GM19043 (cell line): ENCODE results near the gene FBLL1.
A peak's percentile ranks its signal among the peaks of the same experiment; 100 is the strongest.
"Not testable (repeated sequence)": the region's sequence is repeated elsewhere in the genome, so short reads cannot be mapped to it uniquely, and the experiment has no call there.

Experiments used
- ATAC-seq: cut with Tn5 transposase; IDR thresholded peaks from one replicate; pipeline ENCODE4 v1.9.1; 2021; ENCODE audit warnings: low read depth; ENCODE audit not compliant: unreplicated experiment

Gene FBLL1

GRCh38 chr5:168550656-168551055 is 21.6 kb downstream of the FBLL1 start:
- no peak for ATAC-seq

GRCh38 chr5:168552146-168552545 is 23.0 kb downstream of the FBLL1 start:
- no peak for ATAC-seq

- no peak for ATAC-seq
These were observed 24.4 kb downstream of the FBLL1 start for GRCh38 chr5:168553377-168554130.

GRCh38 chr5:168557389-168557788 is 28.3 kb downstream of the FBLL1 start:
- no peak for ATAC-seq

GRCh38 chr5:168562279-168562678 is 33.2 kb downstream of the FBLL1 start:
- ATAC-seq = no peak

- ATAC-seq = no peak
These were observed 34.9 kb downstream of the FBLL1 start for GRCh38 chr5:168563959-168564358.

GRCh38 chr5:168568738-168569137 is 39.6 kb downstream of the FBLL1 start:
- no peak for ATAC-seq

GRCh38 chr5:168570490-168571328 is 41.6 kb downstream of the FBLL1 start:
- ATAC-seq = no peak

GRCh38 chr5:168573663-168574062 is 44.6 kb downstream of the FBLL1 start:
- not testable (repeated sequence) for ATAC-seq

- ATAC-seq = not testable (repeated sequence)
These were observed 45.1 kb downstream of the FBLL1 start for GRCh38 chr5:168574156-168574555.

GRCh38 chr5:168575391-168576372 is 46.6 kb downstream of the FBLL1 start:
- ATAC-seq = no peak

- ATAC-seq = no peak
These were observed 48.9 kb downstream of the FBLL1 start for GRCh38 chr5:168578006-168578405.

- peak; percentile 39 for ATAC-seq
These were observed 49.7 kb downstream of the FBLL1 start, which contains the start of gene PANK3 for GRCh38 chr5:168578538-168579487. PANK3 (minus strand) TSS chr5:168579368; CDS start chr5:168579283, 85 bp downstream.

- peak; percentile 92 for ATAC-seq
These were observed 50.6 kb downstream of the FBLL1 start for GRCh38 chr5:168579488-168580226.

- ATAC-seq = no peak
These were observed 51.1 kb downstream of the FBLL1 start for GRCh38 chr5:168580227-168580508.
